ENCODE measurements around the gene GRIN2A. TPM values are rescaled to one million over a fixed set of nuclear protein-coding genes. Genes with fewer than 3 reads are reported as not detected.

The GRIN2A gene
- polyA plus RNA-seq, 2 of the 4 experiments (the other 2 are of a cell fraction) = not detected

- no peaks in the 10 kb centered on the region for H3K9me3 ChIP-seq
- no peak overlapping the region for H3K4me3 ChIP-seq
- POLR2A ChIA-PET = no interaction called here
- CTCF ChIA-PET = interaction anchor here (1.2 kb wide), 1 partner anchor 17 kb away, joined by 3 read pairs; no protein-coding TSS in a partner anchor
- DNase-seq (ENCODE audit: low read depth in 1 of 2, low spot score in 1 of 2) (no peak), ATAC-seq (no peak), FAIRE-seq (no peak)
- WGBS (ENCODE audit: missing lambda C conversion rate) = under 1% methylated on average over 7 of the region's 8 CpGs
- no peak for TF ChIP-seq ESRRA (IDR thresholded peaks at IDR 0.05; ENCODE audit: borderline replicate concordance, low read length)
- TF ChIP-seq, protein P1, sequence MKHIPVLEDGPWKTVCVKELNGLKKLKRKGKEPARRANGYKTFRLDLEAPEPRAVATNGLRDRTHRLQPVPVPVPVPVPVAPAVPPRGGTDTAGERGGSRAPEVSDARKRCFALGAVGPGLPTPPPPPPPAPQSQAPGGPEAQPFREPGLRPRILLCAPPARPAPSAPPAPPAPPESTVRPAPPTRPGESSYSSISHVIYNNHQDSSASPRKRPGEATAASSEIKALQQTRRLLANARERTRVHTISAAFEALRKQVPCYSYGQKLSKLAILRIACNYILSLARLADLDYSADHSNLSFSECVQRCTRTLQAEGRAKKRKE (CRISPR knock-in tag; IDR thresholded peaks at IDR 0.05; ENCODE audit: low read depth) = no peak
- TF ChIP-seq, protein P2, sequence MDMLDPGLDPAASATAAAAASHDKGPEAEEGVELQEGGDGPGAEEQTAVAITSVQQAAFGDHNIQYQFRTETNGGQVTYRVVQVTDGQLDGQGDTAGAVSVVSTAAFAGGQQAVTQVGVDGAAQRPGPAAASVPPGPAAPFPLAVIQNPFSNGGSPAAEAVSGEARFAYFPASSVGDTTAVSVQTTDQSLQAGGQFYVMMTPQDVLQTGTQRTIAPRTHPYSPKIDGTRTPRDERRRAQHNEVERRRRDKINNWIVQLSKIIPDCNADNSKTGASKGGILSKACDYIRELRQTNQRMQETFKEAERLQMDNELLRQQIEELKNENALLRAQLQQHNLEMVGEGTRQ (IDR thresholded peaks at IDR 0.05) = peak; percentile 86
- H3K27ac ChIP-seq = no peak overlapping the region
- H3K4me2 ChIP-seq = no peak overlapping the region
- no peaks in the 10 kb centered on the region for H3K4me1 ChIP-seq
Observed at GRCh38 chr16:10093576-10093975, 88.7 kb downstream of the GRIN2A start.

DNA sequence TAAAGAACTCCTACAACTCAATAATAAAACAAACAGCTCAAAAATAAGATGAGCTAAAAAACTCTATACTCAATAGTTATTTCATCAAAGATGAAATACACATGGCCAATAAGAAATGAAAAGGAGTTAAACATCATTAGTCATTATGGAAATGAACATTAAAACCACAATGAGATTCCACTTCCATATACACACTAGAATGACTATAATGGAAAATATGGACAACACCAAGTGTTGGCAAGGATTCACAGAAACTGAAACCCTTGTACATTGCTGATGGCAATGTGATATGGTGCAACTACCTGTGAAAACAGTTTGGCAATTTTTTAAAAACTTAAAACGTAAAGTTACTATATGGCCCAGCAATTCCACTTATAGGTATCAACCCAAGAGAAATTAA is 91.4 kb downstream of the GRIN2A start:
- ATAC-seq (no peak), FAIRE-seq (no peak), DNase-seq (ENCODE audit: low read depth in 1 of 2, low spot score in 1 of 2) (no peak)
- H3K27ac ChIP-seq = no peak overlapping the region
- H3K4me2 ChIP-seq = no peak overlapping the region
- H3K9me3 ChIP-seq = no peaks in the 10 kb centered on the region
- ChIA-PET POLR2A (no interaction called here), CTCF (no interaction called here)
- no peak overlapping the region for H3K4me3 ChIP-seq
- 3% methylated on average over 1 of the region's 1 CpG for WGBS (ENCODE audit: missing lambda C conversion rate)
- no peak for TF ChIP-seq HMGXB4 (CRISPR knock-in tag; IDR thresholded peaks at IDR 0.05; ENCODE audit: borderline replicate concordance)
- no peak for TF ChIP-seq RARB (CRISPR knock-in tag; IDR thresholded peaks at IDR 0.05)
- TF ChIP-seq, protein P2 (IDR thresholded peaks at IDR 0.05) = no peak
- TF ChIP-seq CEBPB (IDR thresholded peaks at IDR 0.05) = no peak
- TF ChIP-seq CBX2 (IDR thresholded peaks at IDR 0.05; ENCODE audit: borderline replicate concordance, low read depth) = no peak
- TF ChIP-seq HOXB5 (CRISPR knock-in tag; IDR thresholded peaks at IDR 0.05) = no peak
- TF ChIP-seq MAZ (IDR thresholded peaks at IDR 0.05; ENCODE audit: borderline replicate concordance, low read depth, low read length) = no peak
- H3K4me1 ChIP-seq = no peaks in the 10 kb centered on the region

- DNase-seq (ENCODE audit: low read depth in 1 of 2, low spot score in 1 of 2) = no peak
- H3K4me3 ChIP-seq = no peak overlapping the region
- no peak for ATAC-seq
- CTCF ChIA-PET = no interaction called here
- no peak overlapping the region for H3K27ac ChIP-seq
- no peak for FAIRE-seq
- H3K4me1 ChIP-seq = no peaks in the 10 kb centered on the region
- H3K4me2 ChIP-seq = no peak overlapping the region
- no peaks in the 10 kb centered on the region for H3K9me3 ChIP-seq
- TF ChIP-seq, protein P2 (IDR thresholded peaks at IDR 0.05) = no peak
- no peak for TF ChIP-seq TP53 (CRISPR knock-in tag; IDR thresholded peaks at IDR 0.05)
- no peak for TF ChIP-seq NFE2L2 (conservative IDR thresholded peaks at IDR 0.05; ENCODE audit: low read length)
- no peak for TF ChIP-seq BCL3 (IDR thresholded peaks at IDR 0.05)
- no peak for TF ChIP-seq JUNB (IDR thresholded peaks at IDR 0.05)
- TF ChIP-seq EHMT2 (IDR thresholded peaks at IDR 0.05; ENCODE audit: low read depth) = no peak
- TF ChIP-seq GATA3 (IDR thresholded peaks at IDR 0.05; ENCODE audit: borderline replicate concordance) = no peak
- TF ChIP-seq REST (IDR thresholded peaks at IDR 0.05) = no peak
- no peak for TF ChIP-seq HEYL (CRISPR knock-in tag; IDR thresholded peaks at IDR 0.05)
- TF ChIP-seq HOXA7 (CRISPR knock-in tag; IDR thresholded peaks at IDR 0.05) = no peak
- no peak for TF ChIP-seq POLR2A (IDR thresholded peaks at IDR 0.05; ENCODE audit: low read length)
- TF ChIP-seq, protein P3, sequence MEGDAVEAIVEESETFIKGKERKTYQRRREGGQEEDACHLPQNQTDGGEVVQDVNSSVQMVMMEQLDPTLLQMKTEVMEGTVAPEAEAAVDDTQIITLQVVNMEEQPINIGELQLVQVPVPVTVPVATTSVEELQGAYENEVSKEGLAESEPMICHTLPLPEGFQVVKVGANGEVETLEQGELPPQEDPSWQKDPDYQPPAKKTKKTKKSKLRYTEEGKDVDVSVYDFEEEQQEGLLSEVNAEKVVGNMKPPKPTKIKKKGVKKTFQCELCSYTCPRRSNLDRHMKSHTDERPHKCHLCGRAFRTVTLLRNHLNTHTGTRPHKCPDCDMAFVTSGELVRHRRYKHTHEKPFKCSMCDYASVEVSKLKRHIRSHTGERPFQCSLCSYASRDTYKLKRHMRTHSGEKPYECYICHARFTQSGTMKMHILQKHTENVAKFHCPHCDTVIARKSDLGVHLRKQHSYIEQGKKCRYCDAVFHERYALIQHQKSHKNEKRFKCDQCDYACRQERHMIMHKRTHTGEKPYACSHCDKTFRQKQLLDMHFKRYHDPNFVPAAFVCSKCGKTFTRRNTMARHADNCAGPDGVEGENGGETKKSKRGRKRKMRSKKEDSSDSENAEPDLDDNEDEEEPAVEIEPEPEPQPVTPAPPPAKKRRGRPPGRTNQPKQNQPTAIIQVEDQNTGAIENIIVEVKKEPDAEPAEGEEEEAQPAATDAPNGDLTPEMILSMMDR (IDR thresholded peaks at IDR 0.05) = no peak
- no peak for TF ChIP-seq CBX8 (IDR thresholded peaks at IDR 0.05)
- WGBS (ENCODE audit: missing lambda C conversion rate) = 29% methylated on average over 7 of the region's 7 CpGs
- POLR2A ChIA-PET = no interaction called here
Observed at GRCh38 chr16:10088380-10088793, 93.8 kb downstream of the GRIN2A start.
